ENCODE measurements around the gene RASGRP2.
A peak's percentile ranks its signal among the peaks of the same experiment; 100 is the strongest.

The RASGRP2 gene

GRCh38 chr11:64751136-64751535, 7.2 kb upstream of the RASGRP2 start:
- peak overlapping the region; percentile 14 for H3K27ac ChIP-seq
- TF ChIP-seq CTCF (IDR thresholded peaks at IDR 0.05), result no peak
- peaks cover 4 to 5% of the 10 kb centered on the region in 2 experiments for H3K4me1 ChIP-seq (ENCODE audit: control insufficient read depth in 1 of 2, insufficient read depth in 1 of 2, low read depth in 1 of 2, low read length in 1 of 2)
- peaks cover 59% of the 10 kb centered on the region for H3K36me3 ChIP-seq
- no peak overlapping the region for H3K4me3 ChIP-seq (ENCODE audit: low read depth in 1 of 2, low read length in 1 of 2)
- H3K9me3 ChIP-seq, result no peaks in the 10 kb centered on the region
- no peaks in the 10 kb centered on the region for H3K27me3 ChIP-seq

GRCh38 chr11:64750361-64751054, 6.6 kb upstream of the RASGRP2 start:
- TF ChIP-seq CTCF (IDR thresholded peaks at IDR 0.05), result no peak
- Histone ChIP-seq H3K36me3 (peaks cover 59% of the 10 kb centered on the region), H3K4me3 (ENCODE audit: low read depth in 1 of 2, low read length in 1 of 2) (no peak overlapping the region), H3K27ac (peak overlapping the region; percentile 14), H3K9me3 (no peaks in the 10 kb centered on the region), H3K27me3 (no peaks in the 10 kb centered on the region), H3K4me1 (ENCODE audit: control insufficient read depth in 1 of 2, insufficient read depth in 1 of 2, low read depth in 1 of 2, low read length in 1 of 2) (peaks cover 10 to 11% of the 10 kb centered on the region in 2 experiments)

GRCh38 chr11:64747961-64748665, 4.2 kb upstream of the RASGRP2 start:
- Histone ChIP-seq H3K4me1 (ENCODE audit: control insufficient read depth in 1 of 2, insufficient read depth in 1 of 2, low read depth in 1 of 2, low read length in 1 of 2) (peaks cover 20 to 24% of the 10 kb centered on the region in 2 experiments), H3K4me3 (ENCODE audit: low read depth in 1 of 2, low read length in 1 of 2) (no peak overlapping the region), H3K9me3 (no peaks in the 10 kb centered on the region), H3K36me3 (peaks cover 35% of the 10 kb centered on the region), H3K27me3 (no peaks in the 10 kb centered on the region), H3K27ac (peak overlapping the region; percentile 100)
- no peak for TF ChIP-seq CTCF (IDR thresholded peaks at IDR 0.05)

- Histone ChIP-seq H3K4me1 (ENCODE audit: control insufficient read depth in 1 of 2, insufficient read depth in 1 of 2, low read depth in 1 of 2, low read length in 1 of 2) (peaks cover 29 to 31% of the 10 kb centered on the region in 2 experiments), H3K36me3 (peaks cover 20% of the 10 kb centered on the region), H3K27ac (peak overlapping the region; percentile 100), H3K27me3 (no peaks in the 10 kb centered on the region), H3K4me3 (ENCODE audit: low read depth in 1 of 2, low read length in 1 of 2) (peak overlapping the region; percentile 82 to 98), H3K9me3 (no peaks in the 10 kb centered on the region)
- TF ChIP-seq CTCF (IDR thresholded peaks at IDR 0.05), result no peak
Measured at GRCh38 chr11:64746486-64746885, 2.5 kb upstream of the RASGRP2 start.

- TF ChIP-seq CTCF (IDR thresholded peaks at IDR 0.05), result no peak
- peaks cover 35 to 38% of the 10 kb centered on the region in 2 experiments for H3K4me1 ChIP-seq (ENCODE audit: control insufficient read depth in 1 of 2, insufficient read depth in 1 of 2, low read depth in 1 of 2, low read length in 1 of 2)
- H3K27ac ChIP-seq, result peak overlapping the region; percentile 100
- H3K9me3 ChIP-seq, result no peaks in the 10 kb centered on the region
- H3K4me3 ChIP-seq (ENCODE audit: low read depth in 1 of 2, low read length in 1 of 2), result peak overlapping the region; percentile 82 to 98
- H3K27me3 ChIP-seq, result no peaks in the 10 kb centered on the region
- H3K36me3 ChIP-seq, result peaks cover 20% of the 10 kb centered on the region
Measured at GRCh38 chr11:64745521-64746328, 1.8 kb upstream of the RASGRP2 start.
